Smooth muscle cell (in vitro differentiated cells): ENCODE data around the gene TMTC2. TPM values are rescaled to one million over a fixed set of nuclear protein-coding genes. Genes with fewer than 3 reads are reported as not detected.

Source experiments
- DNase-seq: peaks from one replicate; lab custom pipeline; 2025; ENCODE audit not compliant: unreplicated experiment; lab: John Stamatoyannopoulos, UW
- H2AFZ ChIP-seq: fragments of 200-600 bp; sonication (generic); 2 replicates; pipeline ENCODE4 v1.6.0; 2016; ENCODE audit warnings: antibody characterized with exemption, low read depth, mild to moderate bottlenecking
- H3F3A ChIP-seq: fragments of 200-600 bp; sonication (generic); 2 replicates; pipeline ENCODE4 v1.6.0; 2017; ENCODE audit warnings: antibody characterized with exemption, low read depth
- H3K27ac ChIP-seq: fragments of 200-600 bp; sonication (generic); 2 replicates; pipeline ENCODE4 v1.5.1; 2016; ENCODE audit warnings: low read depth, mild to moderate bottlenecking
- H3K27me3 ChIP-seq: fragments of 200-600 bp; sonication (generic); 2 replicates; pipeline ENCODE4 v1.6.1; 2016; ENCODE audit warnings: low read depth, mild to moderate bottlenecking
- H3K36me3 ChIP-seq: fragments of 200-600 bp; sonication (generic); 2 replicates; pipeline ENCODE4 v1.5.1; 2016; ENCODE audit warnings: low read depth
- H3K4me1 ChIP-seq: fragments of 200-600 bp; sonication (generic); 2 replicates; pipeline ENCODE4 v1.5.1; 2016; ENCODE audit warnings: low read depth
- H3K4me2 ChIP-seq: fragments of 200-600 bp; sonication (generic); 2 replicates; pipeline ENCODE4 v1.6.0; 2016; ENCODE audit warnings: mild to moderate bottlenecking
- H3K4me3 ChIP-seq: fragments of 200-600 bp; sonication (generic); 2 replicates; pipeline ENCODE4 v1.5.1; 2016; ENCODE audit warnings: mild to moderate bottlenecking
- H3K79me2 ChIP-seq: fragments of 200-600 bp; sonication (generic); 2 replicates; pipeline ENCODE4 v1.6.0; 2016; ENCODE audit warnings: low read depth, mild to moderate bottlenecking
- H3K9ac ChIP-seq: fragments of 200-600 bp; sonication (generic); 2 replicates; pipeline ENCODE4 v1.6.0; 2016; ENCODE audit warnings: low read depth
- H3K9me3 ChIP-seq: fragments of 200-600 bp; sonication (generic); replicated peaks from 2 replicates; pipeline ENCODE4 v1.5.1; 2016; ENCODE audit warnings: low read depth
- H4K20me1 ChIP-seq: fragments of 200-600 bp; sonication (generic); 2 replicates; pipeline ENCODE4 v1.6.0; 2016; ENCODE audit warnings: low read depth
- CTCF ChIP-seq: fragments of 200-600 bp; sonication (generic); IDR thresholded peaks from 2 replicates; pipeline ENCODE4 v1.5.1; 2017; ENCODE audit warnings: borderline replicate concordance, mild to moderate bottlenecking, antibody characterized with exemption; ENCODE audit not compliant: insufficient read depth, poor library complexity, severe bottlenecking
- WGBS: methylation state at CpG from one replicate; pipeline ENCODE4 v1.1.7; 2016; ENCODE audit warnings: low lambda C conversion rate; 5-methylcytosine and 5-hydroxymethylcytosine counted together
- polyA plus RNA-seq: library from polyadenylated mRNA; unstranded; fragments of >200 nt; fragmentation: Nextera tagmentation; extraction: Ambion mirVana; gene quantifications from 2 replicates; pipeline ENCODE4 v1.2.1, GENCODE V29; 2016
- total RNA-seq: library from RNA; depleted of rRNA; stranded (reverse); fragments of >200 nt; gene quantifications from 2 replicates; pipeline ENCODE4 v1.2.3, GENCODE V29; 2014

Gene TMTC2
- total and polyA plus RNA-seq, 2 experiments from 2014 or later: 0.71 to 10.6 TPM

GRCh38 chr12:82952946-82953345 is 266.2 kb downstream of the TMTC2 start:
- Histone ChIP-seq H3K27ac (no peak overlapping the region), H3F3A (no peaks in the 10 kb centered on the region), H3K9me3 (no peaks in the 10 kb centered on the region), H3K4me3 (no peak overlapping the region), H2AFZ (no peak overlapping the region), H3K27me3 (no peaks in the 10 kb centered on the region), H3K79me2 (no peaks in the 10 kb centered on the region), H3K36me3 (no peaks in the 10 kb centered on the region), H3K4me1 (no peaks in the 10 kb centered on the region), H4K20me1 (no peaks in the 10 kb centered on the region), H3K4me2 (no peak overlapping the region), H3K9ac (no peak overlapping the region)
- WGBS: 66% methylated on average over 3 of the region's 3 CpGs
- no peak for TF ChIP-seq CTCF
- DNase-seq: no peak

- no peak overlapping the region for H3K27ac ChIP-seq
- TF ChIP-seq CTCF: no peak
- H2AFZ ChIP-seq: no peak overlapping the region
- H4K20me1 ChIP-seq: no peaks in the 10 kb centered on the region
- H3K9ac ChIP-seq: no peak overlapping the region
- no peaks in the 10 kb centered on the region for H3K79me2 ChIP-seq
- no peaks in the 10 kb centered on the region for H3F3A ChIP-seq
- 81% methylated on average over 1 of the region's 1 CpG for whole genome bisulfite sequencing
- H3K4me2 ChIP-seq: no peak overlapping the region
- no peaks in the 10 kb centered on the region for H3K36me3 ChIP-seq
- no peaks in the 10 kb centered on the region for H3K4me1 ChIP-seq
- no peaks in the 10 kb centered on the region for H3K9me3 ChIP-seq
- no peak overlapping the region for H3K4me3 ChIP-seq
- no peaks in the 10 kb centered on the region for H3K27me3 ChIP-seq
- DNase-seq: no peak
Observed at GRCh38 chr12:82953397-82953796, 266.7 kb downstream of the TMTC2 start.

- H3K9me3 ChIP-seq: no peaks in the 10 kb centered on the region
- H3F3A ChIP-seq: no peaks in the 10 kb centered on the region
- H2AFZ ChIP-seq: no peak overlapping the region
- no peak overlapping the region for H3K4me2 ChIP-seq
- WGBS: 70% methylated on average over 3 of the region's 3 CpGs
- no peaks in the 10 kb centered on the region for H3K79me2 ChIP-seq
- no peak for TF ChIP-seq CTCF
- H4K20me1 ChIP-seq: no peaks in the 10 kb centered on the region
- no peak overlapping the region for H3K27ac ChIP-seq
- DNase-seq: no peak
- no peaks in the 10 kb centered on the region for H3K27me3 ChIP-seq
- no peaks in the 10 kb centered on the region for H3K36me3 ChIP-seq
- no peak overlapping the region for H3K4me3 ChIP-seq
- H3K4me1 ChIP-seq: no peaks in the 10 kb centered on the region
- no peak overlapping the region for H3K9ac ChIP-seq
Observed at GRCh38 chr12:82954064-82954463, 267.4 kb downstream of the TMTC2 start.

- H3K4me1 ChIP-seq: no peaks in the 10 kb centered on the region
- 90% methylated on average over 2 of the region's 2 CpGs for WGBS
- no peaks in the 10 kb centered on the region for H3F3A ChIP-seq
- H4K20me1 ChIP-seq: no peaks in the 10 kb centered on the region
- no peak overlapping the region for H3K4me3 ChIP-seq
- H3K4me2 ChIP-seq: no peak overlapping the region
- H3K27me3 ChIP-seq: no peaks in the 10 kb centered on the region
- no peak for DNase-seq
- no peaks in the 10 kb centered on the region for H3K36me3 ChIP-seq
- H3K9ac ChIP-seq: no peak overlapping the region
- H2AFZ ChIP-seq: peak overlapping the region; percentile 12
- no peak for TF ChIP-seq CTCF
- H3K27ac ChIP-seq: no peak overlapping the region
- H3K79me2 ChIP-seq: no peaks in the 10 kb centered on the region
- H3K9me3 ChIP-seq: no peaks in the 10 kb centered on the region
Observed at GRCh38 chr12:82954572-82954971, 267.9 kb downstream of the TMTC2 start.
